Stimulated activated CD8-positive, alpha-beta memory T cell treated with anti-CD3 and anti-CD28 coated beads, Interleukin-7, amount 100 ng/mL, for 48 hours (primary cell): ENCODE measurements around the gene AHRR.
"Not testable (repeated sequence)": the region's sequence is repeated elsewhere in the genome, so short reads cannot be mapped to it uniquely, and the experiment has no call there.

ENCODE experiments used
- DNase-seq, 2 donors: peaks; one replicate each; pipeline ENCODE4 v3.0.0-alpha.2; 2020; ENCODE audit warnings: low read depth in 1 of 2; ENCODE audit errors: extremely low read depth in 1 of 2

AHRR gene

GRCh38 chr5:407051-407450, 85.5 kb downstream of the AHRR start:
- DNase-seq, result no peak

DNA sequence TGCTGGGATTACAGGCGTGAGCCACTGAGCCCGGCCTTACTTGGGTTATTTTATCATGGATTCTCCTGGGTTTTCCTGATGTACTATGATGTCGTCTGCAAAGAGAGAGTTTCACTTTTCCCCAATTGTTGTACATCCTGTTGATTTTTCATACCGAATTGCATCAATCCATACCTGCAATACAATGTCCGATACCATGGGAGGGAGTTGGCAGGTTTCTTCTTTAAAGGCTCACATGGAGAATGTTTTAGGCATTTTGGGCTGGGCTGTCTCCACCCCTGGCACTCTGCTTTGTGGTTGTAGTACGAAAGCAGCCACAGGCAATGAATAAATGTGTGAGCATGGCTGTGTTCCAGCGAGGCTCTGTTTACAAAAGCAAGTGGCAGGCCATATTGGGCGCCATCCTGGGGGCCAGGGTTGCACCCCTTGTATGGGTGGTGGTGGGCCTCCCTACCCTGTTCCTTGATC, 86.3 kb downstream of the AHRR start:
- no peak for DNase-seq

DNA sequence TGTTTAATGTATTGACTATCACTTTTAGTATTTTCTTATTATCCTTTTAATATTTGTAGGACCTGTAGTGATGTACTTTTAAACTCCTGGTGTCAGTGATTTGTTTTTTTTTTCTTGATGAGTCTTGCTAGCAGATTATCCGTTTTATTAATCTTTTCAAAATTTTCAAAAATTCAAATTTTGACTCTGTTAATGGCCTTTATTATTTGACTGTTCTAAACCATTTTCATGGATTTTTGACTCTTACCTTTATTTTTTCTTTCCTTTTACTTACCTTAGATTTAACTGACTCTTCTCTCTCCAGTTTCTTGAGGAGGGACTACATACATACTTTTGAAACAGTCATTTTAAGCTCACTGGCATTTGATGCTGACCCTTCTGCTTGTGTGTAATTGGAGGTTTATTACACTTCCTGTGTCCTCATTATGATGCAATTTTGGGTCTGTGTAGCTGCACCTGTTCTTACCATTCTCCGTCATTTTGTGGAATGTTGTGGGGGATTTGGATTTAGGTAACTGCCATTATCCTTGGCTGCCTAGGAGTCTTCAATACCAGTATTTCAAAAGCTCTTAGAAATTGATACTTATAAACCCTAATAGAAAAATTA, 89.5 kb downstream of the AHRR start:
- DNase-seq, result no peak

GRCh38 chr5:411728-412127, 90.2 kb downstream of the AHRR start:
- peak in 1 of 2 donors; percentile 56 for DNase-seq

GRCh38 chr5:414991-415927, 93.7 kb downstream of the AHRR start:
- not testable (repeated sequence) for DNase-seq

DNA sequence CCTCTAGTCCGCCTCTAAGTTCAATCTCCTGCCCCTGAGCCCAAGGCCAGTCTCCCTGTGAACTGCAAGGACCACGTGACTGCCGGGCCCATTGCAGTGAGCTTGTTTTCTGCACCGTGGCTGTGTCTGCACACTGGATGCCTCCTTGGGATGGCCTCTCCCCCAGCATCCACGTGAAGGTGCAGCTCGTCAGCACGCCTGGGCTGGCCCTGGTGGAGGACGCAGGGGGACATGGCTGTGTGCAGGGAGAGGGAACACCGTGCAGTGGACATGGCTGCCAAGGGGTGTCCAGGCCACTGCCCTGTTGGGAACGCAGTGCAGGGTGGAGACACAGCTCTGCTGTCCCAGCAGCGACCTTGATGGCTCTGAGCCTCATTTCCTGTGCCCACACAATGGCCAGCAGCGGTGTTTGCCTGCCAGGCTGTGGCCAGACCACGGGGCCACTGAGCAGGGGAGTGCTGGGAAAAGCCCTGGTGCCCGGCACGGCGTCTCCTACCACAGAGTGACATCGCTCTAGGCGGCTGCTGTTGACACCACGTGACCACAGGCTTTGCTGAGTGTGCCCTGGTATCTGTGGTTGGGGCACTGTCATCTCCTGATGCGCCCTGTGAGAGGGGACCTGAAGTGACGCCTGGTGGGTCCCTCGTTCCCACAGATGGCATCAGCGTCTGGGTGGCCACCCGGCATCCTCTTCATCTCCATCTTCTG, 94.6 kb downstream of the AHRR start:
- DNase-seq, result no peak

DNA sequence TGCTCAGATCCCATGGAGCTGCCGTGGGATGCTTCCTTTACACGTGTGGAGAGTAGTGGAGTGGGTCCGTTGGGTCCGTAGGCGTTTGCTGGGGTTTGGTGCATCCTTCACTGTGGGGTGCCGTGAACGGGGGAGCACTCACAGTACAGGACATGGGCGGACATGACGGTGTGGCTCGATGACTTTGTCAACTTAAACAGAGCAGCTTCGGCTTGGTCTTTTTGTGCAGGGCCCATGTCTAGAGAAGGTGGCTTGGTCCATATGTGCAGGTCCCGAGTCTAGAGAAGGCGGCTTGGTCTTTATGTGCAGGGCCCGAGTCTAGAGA, 95.1 kb downstream of the AHRR start:
- DNase-seq, result no peak

DNA sequence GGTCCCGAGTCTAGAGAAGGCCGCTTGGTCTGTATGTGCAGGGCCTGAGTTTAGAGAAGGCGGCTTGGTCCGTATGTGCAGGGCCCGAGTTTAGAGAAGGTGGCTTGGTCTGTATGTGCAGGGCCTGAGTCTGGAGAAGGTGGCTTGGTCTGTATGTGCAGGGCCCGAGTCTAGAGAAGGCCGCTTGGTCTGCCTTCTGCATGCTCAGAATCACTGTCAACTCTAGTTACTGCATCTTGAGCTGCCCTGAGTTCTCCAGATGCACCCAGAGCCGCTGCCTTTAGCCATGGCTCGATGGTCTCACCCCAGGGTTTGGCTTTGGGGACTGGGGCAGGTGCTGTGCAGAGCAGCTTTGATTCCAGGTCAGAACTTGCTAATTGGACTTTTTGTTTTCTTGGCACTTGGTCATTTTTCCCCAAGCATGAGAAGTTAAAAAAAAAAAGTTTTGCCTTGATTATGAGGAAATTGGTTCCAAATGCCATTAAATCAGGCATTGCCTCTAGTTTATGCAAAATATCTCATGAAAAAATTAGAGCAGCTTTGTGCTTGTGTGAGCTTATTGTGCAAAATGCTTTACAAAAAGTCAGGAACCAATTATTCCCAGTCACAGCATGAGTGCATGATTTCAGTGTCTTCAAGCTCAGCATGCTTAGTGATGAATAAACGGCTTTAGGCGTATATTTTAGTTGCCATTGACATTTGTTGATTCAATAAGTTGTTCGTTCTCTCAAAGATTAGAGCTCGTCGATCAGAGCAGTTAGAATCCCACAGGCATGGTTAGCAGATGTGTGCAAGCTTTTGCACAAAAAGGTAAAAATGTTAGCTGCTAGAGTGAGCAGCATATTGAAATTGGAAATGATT, 96.0 kb downstream of the AHRR start:
- DNase-seq, result no peak

- DNase-seq, result no peak
These were observed 96.9 kb downstream of the AHRR start for GRCh38 chr5:418162-419121.

- no peak for DNase-seq
These were observed 98.5 kb downstream of the AHRR start for GRCh38 chr5:419970-420369.

DNA sequence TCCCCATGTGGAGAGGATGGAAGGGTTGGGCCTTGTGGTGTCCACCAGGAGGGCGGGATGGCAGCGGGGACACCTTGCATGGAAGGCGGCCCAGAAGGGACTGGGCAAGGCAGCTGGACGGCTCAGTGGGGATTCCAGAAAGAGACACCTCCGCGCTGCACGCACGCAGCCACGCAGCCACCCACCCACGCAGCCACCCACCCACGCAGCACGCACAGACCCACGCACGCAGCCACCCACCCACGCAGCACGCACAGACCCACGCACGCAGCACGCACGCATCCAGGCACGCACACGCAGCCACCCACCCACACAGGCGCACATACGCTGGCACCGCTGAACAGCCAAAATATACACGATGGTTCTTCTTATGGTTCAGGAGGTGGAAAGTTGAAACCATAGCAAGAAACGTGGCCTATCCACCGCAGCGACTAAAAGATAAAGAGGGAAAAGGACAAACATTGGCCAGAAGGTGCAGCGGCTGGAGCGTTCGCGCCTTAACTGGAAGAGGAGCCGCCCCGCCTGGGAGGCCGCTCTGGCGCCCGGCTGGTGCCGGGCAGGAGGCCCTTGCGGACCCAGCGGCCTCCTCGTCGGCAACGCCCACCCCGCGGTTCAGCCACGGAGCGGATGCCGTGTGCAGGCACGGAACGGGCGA, 99.2 kb downstream of the AHRR start:
- DNase-seq, result no peak

DNA sequence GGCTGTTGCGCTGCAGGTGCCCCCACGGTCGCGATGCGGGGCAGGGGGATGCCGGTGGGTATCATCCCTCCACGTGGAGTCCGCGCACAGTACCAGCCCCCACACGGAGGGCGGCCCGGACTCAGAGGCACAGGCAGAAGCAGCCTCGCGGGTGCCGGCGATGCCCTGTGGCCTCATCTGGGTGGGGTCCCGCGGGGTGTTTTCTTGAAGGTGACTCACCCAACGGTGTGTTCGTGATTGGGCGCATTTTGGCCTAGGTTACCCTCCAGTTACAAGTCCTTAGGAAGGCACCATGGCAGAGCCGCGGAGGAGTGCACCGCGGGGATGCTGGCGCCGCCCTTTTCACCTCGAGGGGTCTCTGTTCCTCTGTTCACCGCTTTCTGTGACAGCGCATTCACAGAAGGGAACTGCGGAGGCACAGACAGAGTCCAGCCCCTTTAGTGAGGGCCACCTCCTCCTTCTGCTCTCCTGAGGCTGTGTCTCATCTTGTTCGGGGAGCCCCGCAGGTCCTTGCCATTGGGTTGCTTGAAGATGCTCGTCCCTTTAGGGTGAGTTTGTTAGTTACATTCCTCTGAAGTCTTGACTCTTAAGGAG, 99.9 kb downstream of the AHRR start:
- no peak for DNase-seq

DNA sequence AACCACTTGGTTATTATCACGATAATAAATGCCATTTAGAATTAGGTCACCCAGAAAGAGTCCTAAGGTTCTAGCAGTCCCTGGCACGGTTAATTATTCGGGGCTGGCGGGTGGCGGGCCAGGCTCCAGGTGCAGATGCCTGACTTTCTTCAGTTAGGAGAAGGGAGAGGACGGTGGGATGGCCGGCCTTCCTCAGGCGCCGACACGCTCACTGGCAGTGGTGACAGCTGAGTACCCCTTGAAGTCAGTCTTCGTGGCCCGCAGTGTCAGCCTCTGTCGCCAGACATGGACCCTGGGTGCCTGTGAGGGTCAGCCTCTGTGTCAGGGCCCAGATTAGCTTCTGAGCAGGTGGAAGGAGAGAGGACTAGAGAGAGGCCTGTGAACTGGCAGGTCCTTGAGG, 100.4 kb downstream of the AHRR start:
- no peak for DNase-seq

- no peak for DNase-seq
These were observed 101.1 kb downstream of the AHRR start for GRCh38 chr5:422323-423232.

DNA sequence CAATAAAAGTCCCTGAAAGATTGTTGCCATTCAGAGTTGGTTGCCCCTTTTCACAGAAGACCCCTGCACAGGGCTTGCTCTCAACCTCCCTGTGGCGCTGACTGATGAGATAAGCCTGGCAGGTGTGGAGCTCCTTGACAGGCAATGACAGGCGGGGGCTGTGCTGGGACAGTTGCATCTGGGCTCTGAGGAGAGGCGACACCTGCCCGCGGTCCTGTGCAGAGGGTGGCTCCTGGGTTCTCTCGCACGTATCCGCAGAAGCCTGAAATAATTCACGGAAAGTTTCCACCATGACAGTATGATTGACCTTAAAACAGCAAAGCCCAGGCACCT, 101.7 kb downstream of the AHRR start:
- DNase-seq, result no peak

DNA sequence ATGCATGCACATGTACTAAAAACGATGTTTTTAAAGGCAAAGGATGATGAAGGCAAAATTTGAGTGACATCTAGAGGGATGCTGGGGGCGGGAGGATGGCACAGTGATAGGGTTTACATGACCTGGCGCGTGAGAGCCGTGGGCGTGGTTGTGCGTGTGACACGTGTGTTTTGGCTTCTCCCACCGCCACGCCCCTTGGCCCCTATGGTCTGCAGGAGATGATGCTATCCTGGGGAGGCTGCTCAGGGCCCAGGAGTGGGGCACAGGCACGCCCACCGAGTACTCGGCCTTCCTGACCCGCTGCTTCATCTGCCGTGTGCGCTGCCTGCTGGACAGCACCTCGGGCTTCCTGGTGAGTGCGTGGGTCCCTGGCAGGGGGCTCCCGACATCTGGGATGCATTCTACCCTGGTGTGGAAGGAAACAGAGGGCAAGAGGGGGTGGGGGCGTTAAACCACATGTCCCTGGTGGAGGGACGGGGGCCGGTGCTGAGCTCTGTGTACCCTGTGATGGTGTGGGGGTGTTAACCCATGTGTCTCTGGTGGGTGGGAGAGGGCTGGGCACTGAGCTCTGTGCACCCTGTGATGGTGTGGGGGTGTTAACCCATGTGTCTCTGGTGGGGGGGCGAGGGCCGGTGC, 102.2 kb downstream of the AHRR start:
- no peak for DNase-seq

DNA sequence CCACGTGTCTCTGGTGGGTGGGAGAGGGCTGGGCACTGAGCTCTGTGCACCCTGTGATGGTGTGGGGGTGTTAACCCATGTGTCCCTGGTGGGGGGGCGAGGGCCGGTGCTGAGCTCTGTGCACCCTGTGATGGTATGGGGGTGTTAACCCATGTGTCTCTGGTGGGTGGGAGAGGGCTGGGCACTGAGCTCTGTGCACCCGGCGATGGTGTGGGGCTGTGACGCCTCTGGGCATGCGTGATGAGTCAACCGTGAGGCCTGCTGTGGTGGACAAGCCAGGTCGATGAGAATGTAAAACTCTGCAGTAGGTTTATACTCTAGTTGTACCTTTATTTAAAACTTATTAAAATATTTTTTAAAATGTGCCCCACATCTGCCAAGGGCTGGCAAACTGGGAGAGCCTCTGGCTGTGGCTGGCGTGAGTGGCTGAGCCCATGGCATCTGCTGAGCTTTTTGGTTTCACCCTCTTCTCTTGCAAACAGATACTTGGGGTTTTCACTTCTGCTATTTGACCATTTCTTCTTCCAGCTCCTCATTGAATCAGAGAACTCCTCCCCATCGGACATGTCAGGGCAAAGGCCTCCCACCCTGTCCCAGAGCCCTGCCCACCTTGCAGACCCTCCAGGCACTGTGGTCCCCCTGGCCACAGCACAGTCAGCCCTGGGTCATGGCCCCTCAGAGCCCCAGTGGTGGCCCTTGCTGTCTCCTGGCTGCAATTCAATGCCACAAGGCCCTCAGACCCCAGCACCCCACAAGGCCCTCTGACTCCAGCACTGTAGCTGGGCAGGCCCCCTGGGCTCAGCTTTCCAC, 103.0 kb downstream of the AHRR start:
- no peak for DNase-seq
